Endodermal cell (in vitro differentiated cells): ENCODE measurements around the gene KATNA1. TPM values are rescaled to one million over a fixed set of nuclear protein-coding genes. Genes with fewer than 3 reads are reported as not detected.

Experiments used
- DNase-seq: peaks from one replicate; pipeline ENCODE4 v3.0.0-alpha.2; 2017
- H3K27ac ChIP-seq: 2 replicates; pipeline ENCODE4 v1.5.1; 2013; ENCODE audit warnings: mild to moderate bottlenecking, low read depth, low read length, moderate library complexity
- H3K27me3 ChIP-seq: 2 replicates; pipeline ENCODE4 v1.6.1; 2013; ENCODE audit warnings: mild to moderate bottlenecking, low read length, moderate library complexity; ENCODE audit not compliant: insufficient read depth, control insufficient read depth, poor library complexity, severe bottlenecking
- H3K36me3 ChIP-seq: 2 replicates; pipeline ENCODE4 v1.7.0; 2013; ENCODE audit warnings: mild to moderate bottlenecking, low read length, moderate library complexity; ENCODE audit not compliant: control insufficient read depth, insufficient read depth
- H3K4me1 ChIP-seq: one replicate; pipeline ENCODE4 v1.7.0; 2013; ENCODE audit warnings: low read length; ENCODE audit not compliant: control insufficient read depth, insufficient read depth
- H3K4me3 ChIP-seq: 2 replicates; pipeline ENCODE4 v1.5.1; 2013; ENCODE audit warnings: mild to moderate bottlenecking, low read length, moderate library complexity
- H3K9ac ChIP-seq: 2 replicates; pipeline ENCODE4 v1.6.1; 2013; ENCODE audit warnings: mild to moderate bottlenecking, low read length, moderate library complexity; ENCODE audit not compliant: poor library complexity, severe bottlenecking; ENCODE audit errors: extremely low read depth
- H3K9me3 ChIP-seq: 2 replicates; pipeline ENCODE4 v1.6.1; 2013; ENCODE audit warnings: mild to moderate bottlenecking, low read length, moderate library complexity; ENCODE audit not compliant: control insufficient read depth
- H3K27ac Mint-ChIP-seq: 2 replicates; pipeline ENCODE4 v1.8.0; 2020; ENCODE audit warnings: mixed read lengths
- H3K27me3 Mint-ChIP-seq: 2 replicates; pipeline ENCODE4 v1.8.0; 2021; ENCODE audit warnings: mild to moderate bottlenecking, mixed read lengths; ENCODE audit not compliant: insufficient read depth
- H3K36me3 Mint-ChIP-seq: 2 replicates; pipeline ENCODE4 v1.8.0; 2020; ENCODE audit warnings: low read depth, mixed read lengths
- H3K4me1 Mint-ChIP-seq: 2 replicates; pipeline ENCODE4 v1.8.0; 2020; ENCODE audit warnings: mixed read lengths
- H3K4me3 Mint-ChIP-seq: 2 replicates; pipeline ENCODE4 v1.8.0; 2020; ENCODE audit warnings: mild to moderate bottlenecking, moderate library complexity, mixed read lengths
- H3K9me3 Mint-ChIP-seq: 2 replicates; pipeline ENCODE4 v1.8.0; 2020; ENCODE audit warnings: mild to moderate bottlenecking, mixed read lengths
- CTCF ChIP-seq: fragments of 200-600 bp; sonication (generic); conservative IDR thresholded peaks from 2 replicates; pipeline ENCODE4 v1.5.0; 2021; ENCODE audit warnings: antibody characterized with exemption, mild to moderate bottlenecking
- WGBS, 2 experiments: methylation state at CpG; one replicate each; pipeline versions ENCODE4 v1.1.5 to v1.1.7; 2013; ENCODE audit warnings: missing lambda C conversion rate in 2 of 2, mixed read lengths in 1 of 2; ENCODE audit not compliant: insufficient coverage in 1 of 2, insufficient read length in 1 of 2; 5-methylcytosine and 5-hydroxymethylcytosine counted together
- total RNA-seq, 2 donors: library from RNA; stranded (reverse); fragmentation: NEBNext Ultra II Directional in 1 of 2; extraction: Animal tissue kit (Norgen Biotek cat#: 25700) in 1 of 2; gene quantifications; 2 replicates in 1 of 2; 3 replicates in 1 of 2; pipeline ENCODE4 v1.2.1, GENCODE V29; 2021

The KATNA1 gene
- total RNA-seq, 2 donors from 2014 or later, result 17.1 to 28.2 TPM

DNA sequence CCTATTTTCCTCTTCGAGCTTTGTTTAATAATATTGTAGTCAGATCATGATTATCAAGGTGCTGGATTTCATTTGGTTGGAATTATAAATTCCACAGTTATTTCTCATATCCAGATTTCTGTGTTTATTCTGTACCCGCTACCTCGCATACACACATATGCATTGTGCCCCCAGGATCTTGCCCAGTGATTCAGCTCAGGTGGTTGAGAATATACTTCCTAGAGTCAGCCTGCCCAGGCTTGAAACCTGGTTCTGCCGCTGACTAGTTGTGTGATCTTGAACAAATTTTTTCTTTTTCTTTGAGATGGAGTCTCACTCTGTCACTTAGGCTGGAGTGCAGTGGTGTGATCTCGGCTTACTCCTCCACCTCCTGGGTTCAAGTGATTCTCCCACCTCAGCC is 67.6 kb downstream of the KATNA1 start:
- H3K4me3 ChIP-seq, result no peak overlapping the region
- Mint-ChIP-seq H3K4me3 (no peak overlapping the region), H3K4me1 (no peaks in the 10 kb centered on the region), H3K36me3 (peaks cover 55% of the 10 kb centered on the region), H3K9me3 (no peaks in the 10 kb centered on the region), H3K27me3 (no peaks in the 10 kb centered on the region), H3K27ac (no peak overlapping the region)
- no peak for TF ChIP-seq CTCF
- H3K27me3 ChIP-seq, result no peaks in the 10 kb centered on the region
- peaks cover 66% of the 10 kb centered on the region for H3K36me3 ChIP-seq
- H3K4me1 ChIP-seq, result no peaks in the 10 kb centered on the region
- no peak overlapping the region for H3K27ac ChIP-seq
- DNase-seq, result no peak
- WGBS, 2 experiments, result 92 to 99% methylated on average over 4 to 5 of the region's 5 CpGs
- no peak overlapping the region for H3K9ac ChIP-seq
- H3K9me3 ChIP-seq, result no peaks in the 10 kb centered on the region

- H3K9me3 ChIP-seq, result no peaks in the 10 kb centered on the region
- 96 to 97% methylated on average over 7 of the region's 7 CpGs for WGBS, 2 experiments
- no peak overlapping the region for H3K27ac ChIP-seq
- H3K27me3 ChIP-seq, result peaks cover 19% of the 10 kb centered on the region
- no peak overlapping the region for H3K9ac ChIP-seq
- TF ChIP-seq CTCF, result no peak
- no peak overlapping the region for H3K27ac Mint-ChIP-seq
- DNase-seq, result no peak
- no peaks in the 10 kb centered on the region for H3K9me3 Mint-ChIP-seq
- H3K4me1 ChIP-seq, result peaks cover 4% of the 10 kb centered on the region
- peaks cover 2% of the 10 kb centered on the region for H3K36me3 Mint-ChIP-seq
- peak overlapping the region; percentile 90 for H3K4me3 ChIP-seq
- peaks cover 8% of the 10 kb centered on the region for H3K4me1 Mint-ChIP-seq
- H3K36me3 ChIP-seq, result peaks cover 4% of the 10 kb centered on the region
- peak overlapping the region; percentile 90 for H3K4me3 Mint-ChIP-seq
- H3K27me3 Mint-ChIP-seq, result peaks cover 17% of the 10 kb centered on the region
Observed at GRCh38 chr6:149567945-149568585, 80.4 kb downstream of the KATNA1 start.

- Mint-ChIP-seq H3K27me3 (peaks cover 17% of the 10 kb centered on the region), H3K4me1 (peaks cover 8% of the 10 kb centered on the region), H3K27ac (peak overlapping the region; percentile 96), H3K4me3 (peak overlapping the region; percentile 90), H3K36me3 (no peaks in the 10 kb centered on the region), H3K9me3 (no peaks in the 10 kb centered on the region)
- no peaks in the 10 kb centered on the region for H3K9me3 ChIP-seq
- DNase-seq, result no peak
- H3K4me1 ChIP-seq, result peaks cover 4% of the 10 kb centered on the region
- H3K27ac ChIP-seq, result no peak overlapping the region
- peak overlapping the region; percentile 90 for H3K9ac ChIP-seq
- WGBS, 2 experiments, result 50 to 52% methylated on average over 10 to 12 of the region's 12 CpGs
- peaks cover 23% of the 10 kb centered on the region for H3K27me3 ChIP-seq
- peak overlapping the region; percentile 90 for H3K4me3 ChIP-seq
- H3K36me3 ChIP-seq, result no peaks in the 10 kb centered on the region
- TF ChIP-seq CTCF, result no peak
Observed at GRCh38 chr6:149567194-149567586, 81.3 kb downstream of the KATNA1 start.
